ENCODE measurements around the gene HNRNPUL1.

GRCh38 chr19:41334793-41335192, 70.6 kb downstream of the HNRNPUL1 start:
- TF ChIP-seq CTCF (conservative IDR thresholded peaks at IDR 0.05 in 1 of 2, IDR thresholded peaks at IDR 0.05 in 1 of 2; ENCODE audit: low read depth in 1 of 2, low read length in 2 of 2) (no peak), EZH2 (IDR thresholded peaks at IDR 0.05; ENCODE audit: low read length, missing control alignments) (no peak)

Measured in fibroblast of lung (primary cell).